Measurements from ENCODE around the gene MUC5B.

GRCh38 chr11:1310772-1311468 lies 88.1 kb downstream of the MUC5B start:
- TF ChIP-seq POLR2A (IDR thresholded peaks at IDR 0.05) (no peak), CTCF (IDR thresholded peaks at IDR 0.05) (no peak)
